Panc1 (cell line): Measurements from ENCODE around the gene CYS1.

Experiments used
- POLR2AphosphoS5 ChIP-seq: IDR thresholded peaks from 2 replicates; pipeline ENCODE4 v1.6.1; 2012; ENCODE audit warnings: mild to moderate bottlenecking, low read depth, low read length, moderate library complexity
- SIN3A ChIP-seq: IDR thresholded peaks from 2 replicates; pipeline ENCODE4 v1.6.1; 2012; ENCODE audit warnings: low read depth, mild to moderate bottlenecking, low read length, moderate library complexity, borderline replicate concordance; ENCODE audit not compliant: insufficient read depth
- TCF7L2 ChIP-seq: IDR thresholded peaks from 2 replicates; pipeline ENCODE4 v1.6.1; 2011; ENCODE audit warnings: mild to moderate bottlenecking, low read depth, low read length, inconsistent platforms
- TF ChIP-seq, protein P1 (sequence below), 2 experiments: IDR thresholded peaks; 2 replicates each; pipeline ENCODE4 v1.6.1; 2011 to 2012; ENCODE audit warnings: low read depth in 2 of 2, control low read depth in 1 of 2, low read length in 1 of 2, mild to moderate bottlenecking in 1 of 2, moderate library complexity in 1 of 2; ENCODE audit not compliant: insufficient read depth in 1 of 2
- TF ChIP-seq, protein P2 (sequence below): fragments of 450-650 bp; IDR thresholded peaks from 2 replicates; pipeline ENCODE4 v1.5.1; 2017; ENCODE audit warnings: mild to moderate bottlenecking

DNA sequence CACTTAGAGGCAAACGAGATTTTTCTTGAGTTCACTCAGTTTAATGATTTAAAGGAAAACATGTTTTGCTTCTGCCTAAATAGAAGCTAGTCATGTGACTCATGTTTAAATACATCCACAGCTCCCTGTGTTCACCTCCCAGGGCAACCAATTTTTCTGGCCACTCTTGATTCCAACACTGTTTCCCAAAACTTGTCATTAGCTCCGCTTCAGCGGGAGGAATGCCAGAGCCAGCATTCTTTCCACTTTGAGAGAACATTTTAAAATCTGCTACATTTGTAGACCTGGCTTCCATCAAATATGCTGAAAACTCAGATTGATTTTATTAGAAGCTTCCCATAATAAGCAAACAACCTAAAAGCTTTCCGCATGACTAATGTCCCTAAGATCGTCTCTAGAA, 2.8 kb upstream of the CYS1 start:
- TF ChIP-seq, protein P1, sequence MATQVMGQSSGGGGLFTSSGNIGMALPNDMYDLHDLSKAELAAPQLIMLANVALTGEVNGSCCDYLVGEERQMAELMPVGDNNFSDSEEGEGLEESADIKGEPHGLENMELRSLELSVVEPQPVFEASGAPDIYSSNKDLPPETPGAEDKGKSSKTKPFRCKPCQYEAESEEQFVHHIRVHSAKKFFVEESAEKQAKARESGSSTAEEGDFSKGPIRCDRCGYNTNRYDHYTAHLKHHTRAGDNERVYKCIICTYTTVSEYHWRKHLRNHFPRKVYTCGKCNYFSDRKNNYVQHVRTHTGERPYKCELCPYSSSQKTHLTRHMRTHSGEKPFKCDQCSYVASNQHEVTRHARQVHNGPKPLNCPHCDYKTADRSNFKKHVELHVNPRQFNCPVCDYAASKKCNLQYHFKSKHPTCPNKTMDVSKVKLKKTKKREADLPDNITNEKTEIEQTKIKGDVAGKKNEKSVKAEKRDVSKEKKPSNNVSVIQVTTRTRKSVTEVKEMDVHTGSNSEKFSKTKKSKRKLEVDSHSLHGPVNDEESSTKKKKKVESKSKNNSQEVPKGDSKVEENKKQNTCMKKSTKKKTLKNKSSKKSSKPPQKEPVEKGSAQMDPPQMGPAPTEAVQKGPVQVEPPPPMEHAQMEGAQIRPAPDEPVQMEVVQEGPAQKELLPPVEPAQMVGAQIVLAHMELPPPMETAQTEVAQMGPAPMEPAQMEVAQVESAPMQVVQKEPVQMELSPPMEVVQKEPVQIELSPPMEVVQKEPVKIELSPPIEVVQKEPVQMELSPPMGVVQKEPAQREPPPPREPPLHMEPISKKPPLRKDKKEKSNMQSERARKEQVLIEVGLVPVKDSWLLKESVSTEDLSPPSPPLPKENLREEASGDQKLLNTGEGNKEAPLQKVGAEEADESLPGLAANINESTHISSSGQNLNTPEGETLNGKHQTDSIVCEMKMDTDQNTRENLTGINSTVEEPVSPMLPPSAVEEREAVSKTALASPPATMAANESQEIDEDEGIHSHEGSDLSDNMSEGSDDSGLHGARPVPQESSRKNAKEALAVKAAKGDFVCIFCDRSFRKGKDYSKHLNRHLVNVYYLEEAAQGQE (IDR thresholded peaks at IDR 0.05; ENCODE audit: insufficient read depth in 1 of 2, low read depth in 2 of 2, low read length in 1 of 2): no peak
- TF ChIP-seq, protein P2, sequence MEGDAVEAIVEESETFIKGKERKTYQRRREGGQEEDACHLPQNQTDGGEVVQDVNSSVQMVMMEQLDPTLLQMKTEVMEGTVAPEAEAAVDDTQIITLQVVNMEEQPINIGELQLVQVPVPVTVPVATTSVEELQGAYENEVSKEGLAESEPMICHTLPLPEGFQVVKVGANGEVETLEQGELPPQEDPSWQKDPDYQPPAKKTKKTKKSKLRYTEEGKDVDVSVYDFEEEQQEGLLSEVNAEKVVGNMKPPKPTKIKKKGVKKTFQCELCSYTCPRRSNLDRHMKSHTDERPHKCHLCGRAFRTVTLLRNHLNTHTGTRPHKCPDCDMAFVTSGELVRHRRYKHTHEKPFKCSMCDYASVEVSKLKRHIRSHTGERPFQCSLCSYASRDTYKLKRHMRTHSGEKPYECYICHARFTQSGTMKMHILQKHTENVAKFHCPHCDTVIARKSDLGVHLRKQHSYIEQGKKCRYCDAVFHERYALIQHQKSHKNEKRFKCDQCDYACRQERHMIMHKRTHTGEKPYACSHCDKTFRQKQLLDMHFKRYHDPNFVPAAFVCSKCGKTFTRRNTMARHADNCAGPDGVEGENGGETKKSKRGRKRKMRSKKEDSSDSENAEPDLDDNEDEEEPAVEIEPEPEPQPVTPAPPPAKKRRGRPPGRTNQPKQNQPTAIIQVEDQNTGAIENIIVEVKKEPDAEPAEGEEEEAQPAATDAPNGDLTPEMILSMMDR: no peak
- TF ChIP-seq TCF7L2 (no peak), POLR2AphosphoS5 (no peak), SIN3A (no peak)
